GM23338 (cell line): ENCODE measurements around the gene KCNIP1. TPM values are rescaled to one million over a fixed set of nuclear protein-coding genes. Genes with fewer than 3 reads are reported as not detected.

Experiments
- ATAC-seq: fragments of 200-7000 bp; cut with Tn5 transposase; 3 replicates; pipeline ENCODE4 v1.9.1; 2020
- DNase-seq: peaks from one replicate; pipeline ENCODE4 v3.0.0-alpha.2; 2015; ENCODE audit warnings: low spot score
- H2AFZ ChIP-seq: fragments of 200-600 bp; sonication (generic); 2 replicates; pipeline ENCODE4 v1.8.0; 2016; ENCODE audit warnings: antibody characterized with exemption, mild to moderate bottlenecking, moderate library complexity
- H3F3A ChIP-seq: fragments of 200-600 bp; sonication (generic); replicated peaks from 2 replicates; pipeline ENCODE4 v1.8.0; 2017; ENCODE audit warnings: antibody characterized with exemption, mixed run types, low read depth
- H3K27ac ChIP-seq: fragments of 200-600 bp; sonication (generic); 2 replicates; pipeline ENCODE4 v1.6.1; 2016; ENCODE audit warnings: low read depth
- H3K27me3 ChIP-seq: fragments of 200-600 bp; sonication (generic); 2 replicates; pipeline ENCODE4 v1.8.0; 2016; ENCODE audit warnings: mild to moderate bottlenecking, mixed run types, moderate library complexity; ENCODE audit not compliant: insufficient read depth
- H3K36me3 ChIP-seq: fragments of 200-600 bp; sonication (generic); 2 replicates; pipeline ENCODE4 v1.8.0; 2016; ENCODE audit warnings: mild to moderate bottlenecking; ENCODE audit not compliant: insufficient read depth
- H3K4me1 ChIP-seq: fragments of 200-600 bp; sonication (generic); 2 replicates; pipeline ENCODE4 v1.8.0; 2016; ENCODE audit warnings: mild to moderate bottlenecking, moderate library complexity; ENCODE audit not compliant: insufficient read depth
- H3K4me2 ChIP-seq: fragments of 200-600 bp; sonication (generic); 2 replicates; pipeline ENCODE4 v1.7.1; 2017; ENCODE audit warnings: mixed run types
- H3K4me3 ChIP-seq: fragments of 200-600 bp; sonication (generic); 2 replicates; pipeline ENCODE4 v1.6.1; 2016; ENCODE audit warnings: mixed run types
- H3K79me2 ChIP-seq: fragments of 200-600 bp; sonication (generic); replicated peaks from 2 replicates; pipeline ENCODE4 v1.8.0; 2017; ENCODE audit warnings: mild to moderate bottlenecking; ENCODE audit not compliant: insufficient read depth
- H3K9me2 ChIP-seq: fragments of 200-600 bp; sonication (generic); 2 replicates; pipeline ENCODE4 v1.8.0; 2017; ENCODE audit not compliant: insufficient read depth
- H4K20me1 ChIP-seq: fragments of 200-600 bp; sonication (generic); replicated peaks from 2 replicates; pipeline ENCODE4 v1.8.0; 2017; ENCODE audit warnings: mild to moderate bottlenecking; ENCODE audit not compliant: insufficient read depth
- H3K27ac Mint-ChIP-seq: 2 replicates; pipeline ENCODE4 v1.8.0; 2020; ENCODE audit warnings: inconsistent platforms, mild to moderate bottlenecking, moderate library complexity, mixed read lengths
- H3K27me3 Mint-ChIP-seq: 3 replicates; pipeline ENCODE4 v1.8.0; 2022; ENCODE audit warnings: low read depth, mild to moderate bottlenecking, moderate library complexity, mixed read lengths, inconsistent platforms; ENCODE audit not compliant: insufficient read depth, poor library complexity
- H3K36me3 Mint-ChIP-seq: 3 replicates; pipeline ENCODE4 v1.8.0; 2021; ENCODE audit warnings: low read depth, mild to moderate bottlenecking, inconsistent platforms, moderate library complexity, mixed read lengths
- H3K4me1 Mint-ChIP-seq: 3 replicates; pipeline ENCODE4 v1.8.0; 2020; ENCODE audit warnings: mild to moderate bottlenecking, inconsistent platforms, mixed read lengths
- H3K4me3 Mint-ChIP-seq: 3 replicates; pipeline ENCODE4 v1.8.0; 2021; ENCODE audit warnings: moderate library complexity, mild to moderate bottlenecking, inconsistent platforms, mixed read lengths
- H3K9me3 Mint-ChIP-seq: 3 replicates; pipeline ENCODE4 v1.8.0; 2020; ENCODE audit warnings: moderate library complexity, mild to moderate bottlenecking, inconsistent platforms, mixed read lengths
- CREB1 ChIP-seq: fragments of 250-450 bp; sonication (Bioruptor Pico); IDR thresholded peaks from 2 replicates; pipeline ENCODE4 v1.5.0; 2020; ENCODE audit warnings: low read depth, mild to moderate bottlenecking, moderate library complexity
- CTCF ChIP-seq, 2 experiments: fragments of 200-600 bp in 1 of 2; sonication (generic) in 1 of 2; conservative IDR thresholded peaks; 2 replicates each; pipeline versions ENCODE4 v1.5.1 to v1.6.1; 2016 to 2017; ENCODE audit warnings: antibody characterized with exemption in 2 of 2, low read depth in 2 of 2, mild to moderate bottlenecking in 2 of 2, moderate library complexity in 1 of 2
- ETS1 ChIP-seq: IDR thresholded peaks from 2 replicates; pipeline ENCODE4 v1.6.1; 2016; ENCODE audit warnings: antibody characterized with exemption
- EZH2 ChIP-seq: fragments of 200-600 bp; sonication (generic); IDR thresholded peaks from one replicate; pipeline ENCODE4 v1.8.0; 2017; ENCODE audit warnings: antibody characterized with exemption, mild to moderate bottlenecking, low read depth; ENCODE audit not compliant: unreplicated experiment
- EZH2phosphoT487 ChIP-seq: fragments of 200-600 bp; sonication (generic); IDR thresholded peaks from one replicate; pipeline ENCODE4 v1.8.1; 2018; ENCODE audit warnings: antibody characterized with exemption; ENCODE audit not compliant: unreplicated experiment
- JUNB ChIP-seq: IDR thresholded peaks from one replicate; pipeline ENCODE4 v1.6.1; 2016; ENCODE audit warnings: antibody characterized with exemption; ENCODE audit not compliant: unreplicated experiment
- NANOG ChIP-seq: IDR thresholded peaks from 2 replicates; pipeline ENCODE4 v1.6.1; 2016; ENCODE audit warnings: antibody characterized with exemption, borderline replicate concordance
- POLR2AphosphoS5 ChIP-seq: IDR thresholded peaks from 2 replicates; pipeline ENCODE4 v1.6.1; 2016; ENCODE audit warnings: antibody characterized with exemption, low read depth
- REST ChIP-seq: IDR thresholded peaks from one replicate; pipeline ENCODE4 v1.6.1; 2018; ENCODE audit warnings: antibody characterized with exemption; ENCODE audit not compliant: unreplicated experiment
- STAT1 ChIP-seq: IDR thresholded peaks from one replicate; pipeline ENCODE4 v1.6.1; 2016; ENCODE audit warnings: antibody characterized with exemption; ENCODE audit not compliant: unreplicated experiment
- ZNF331 ChIP-seq: fragments of 250-450 bp; sonication (Bioruptor Pico); IDR thresholded peaks from 2 replicates; pipeline ENCODE4 v1.5.0; 2020; ENCODE audit warnings: low read depth, mild to moderate bottlenecking, moderate library complexity
- polyA plus RNA-seq: library from polyadenylated mRNA; unstranded; fragments of >200 nt; fragmentation: Nextera tagmentation; extraction: Ambion mirVana; gene quantifications from 2 replicates; pipeline ENCODE4 v1.2.1, GENCODE V29; 2016
- total RNA-seq: library from RNA; depleted of rRNA; stranded (reverse); fragments of >200 nt; shearing (Covaris generic); gene quantifications from 2 replicates; pipeline ENCODE4 v1.2.3, GENCODE V29; 2014

KCNIP1 gene
- total and polyA plus RNA-seq, 2 experiments from 2014 or later = 0.31 to 0.87 TPM

- TF ChIP-seq REST = no peak
- no peak for TF ChIP-seq CREB1
- no peak for TF ChIP-seq EZH2phosphoT487
- no peak for TF ChIP-seq JUNB
- no peak for TF ChIP-seq POLR2AphosphoS5
- no peak for TF ChIP-seq STAT1
- no peak for TF ChIP-seq ETS1
- TF ChIP-seq NANOG = no peak
- TF ChIP-seq ZNF331 = no peak
These were observed 49.4 kb downstream of the KCNIP1 start (continued) for GRCh38 chr5:170553218-170553617.

GRCh38 chr5:170554521-170555267 lies 50.9 kb downstream of the KCNIP1 start:
- H3K27me3 Mint-ChIP-seq = no peaks in the 10 kb centered on the region
- H3K4me3 Mint-ChIP-seq = no peak overlapping the region
- Histone ChIP-seq H3K4me1 (no peaks in the 10 kb centered on the region), H3K27me3 (no peaks in the 10 kb centered on the region), H3K4me2 (no peak overlapping the region), H3K36me3 (no peaks in the 10 kb centered on the region), H3K4me3 (no peak overlapping the region), H3F3A (no peaks in the 10 kb centered on the region), H3K9me2 (peaks cover 8% of the 10 kb centered on the region; the same call in 1 of the 2 replicates), H4K20me1 (no peaks in the 10 kb centered on the region; the same call in 1 of the 2 replicates), H3K79me2 (no peaks in the 10 kb centered on the region), H3K27ac (no peak overlapping the region), H2AFZ (no peak overlapping the region)
- no peaks in the 10 kb centered on the region for H3K9me3 Mint-ChIP-seq
- no peak overlapping the region for H3K27ac Mint-ChIP-seq
- no peaks in the 10 kb centered on the region for H3K36me3 Mint-ChIP-seq
- ATAC-seq = no peak
- DNase-seq = no peak
- H3K4me1 Mint-ChIP-seq = peaks cover 3% of the 10 kb centered on the region; the same call in 2 of the 3 replicates
- no peak for TF ChIP-seq ETS1
- TF ChIP-seq JUNB = no peak
- TF ChIP-seq CTCF (conservative IDR thresholded peaks at IDR 0.05; ENCODE audit: low read depth in 2 of 2) = no peak
- TF ChIP-seq EZH2 = no peak
- TF ChIP-seq STAT1 = no peak
- TF ChIP-seq REST = no peak
- TF ChIP-seq CREB1 = no peak
